ENCODE measurements around the gene ARF6.
A peak's percentile ranks its signal among the peaks of the same experiment; 100 is the strongest.
"Not testable (repeated sequence)": the region's sequence is repeated elsewhere in the genome, so short reads cannot be mapped to it uniquely, and the experiment has no call there.

The ARF6 gene

DNA sequence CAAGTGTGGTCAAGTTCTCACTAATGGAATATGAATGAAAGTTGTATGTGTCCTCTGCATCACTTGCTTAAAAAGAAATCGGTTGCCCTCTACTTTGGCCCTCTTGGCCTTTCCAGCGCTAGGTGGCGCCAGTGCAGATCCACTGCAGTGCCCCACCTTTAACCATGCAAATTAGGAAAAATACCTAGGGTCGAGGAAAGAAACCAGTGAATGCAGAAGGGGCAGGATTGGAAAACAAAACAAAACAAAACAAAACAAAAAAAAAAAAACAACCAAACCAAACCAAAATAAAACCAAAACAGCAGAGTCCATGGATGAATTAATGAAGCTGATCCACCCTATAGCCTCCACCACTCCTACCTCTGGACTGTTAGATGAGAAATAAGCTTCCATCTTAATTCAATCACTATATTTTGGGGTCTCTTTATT, 27.4 kb upstream of the ARF6 start:
- H3K4me3 ChIP-seq (ENCODE audit: low read depth, low read length), result no peak overlapping the region
- TF ChIP-seq, protein P1, sequence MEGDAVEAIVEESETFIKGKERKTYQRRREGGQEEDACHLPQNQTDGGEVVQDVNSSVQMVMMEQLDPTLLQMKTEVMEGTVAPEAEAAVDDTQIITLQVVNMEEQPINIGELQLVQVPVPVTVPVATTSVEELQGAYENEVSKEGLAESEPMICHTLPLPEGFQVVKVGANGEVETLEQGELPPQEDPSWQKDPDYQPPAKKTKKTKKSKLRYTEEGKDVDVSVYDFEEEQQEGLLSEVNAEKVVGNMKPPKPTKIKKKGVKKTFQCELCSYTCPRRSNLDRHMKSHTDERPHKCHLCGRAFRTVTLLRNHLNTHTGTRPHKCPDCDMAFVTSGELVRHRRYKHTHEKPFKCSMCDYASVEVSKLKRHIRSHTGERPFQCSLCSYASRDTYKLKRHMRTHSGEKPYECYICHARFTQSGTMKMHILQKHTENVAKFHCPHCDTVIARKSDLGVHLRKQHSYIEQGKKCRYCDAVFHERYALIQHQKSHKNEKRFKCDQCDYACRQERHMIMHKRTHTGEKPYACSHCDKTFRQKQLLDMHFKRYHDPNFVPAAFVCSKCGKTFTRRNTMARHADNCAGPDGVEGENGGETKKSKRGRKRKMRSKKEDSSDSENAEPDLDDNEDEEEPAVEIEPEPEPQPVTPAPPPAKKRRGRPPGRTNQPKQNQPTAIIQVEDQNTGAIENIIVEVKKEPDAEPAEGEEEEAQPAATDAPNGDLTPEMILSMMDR (IDR thresholded peaks at IDR 0.05; ENCODE audit: low read depth, low read length, missing control alignments), result peak; percentile 84
- DNase-seq (ENCODE audit: low read depth), result no peak

DNA sequence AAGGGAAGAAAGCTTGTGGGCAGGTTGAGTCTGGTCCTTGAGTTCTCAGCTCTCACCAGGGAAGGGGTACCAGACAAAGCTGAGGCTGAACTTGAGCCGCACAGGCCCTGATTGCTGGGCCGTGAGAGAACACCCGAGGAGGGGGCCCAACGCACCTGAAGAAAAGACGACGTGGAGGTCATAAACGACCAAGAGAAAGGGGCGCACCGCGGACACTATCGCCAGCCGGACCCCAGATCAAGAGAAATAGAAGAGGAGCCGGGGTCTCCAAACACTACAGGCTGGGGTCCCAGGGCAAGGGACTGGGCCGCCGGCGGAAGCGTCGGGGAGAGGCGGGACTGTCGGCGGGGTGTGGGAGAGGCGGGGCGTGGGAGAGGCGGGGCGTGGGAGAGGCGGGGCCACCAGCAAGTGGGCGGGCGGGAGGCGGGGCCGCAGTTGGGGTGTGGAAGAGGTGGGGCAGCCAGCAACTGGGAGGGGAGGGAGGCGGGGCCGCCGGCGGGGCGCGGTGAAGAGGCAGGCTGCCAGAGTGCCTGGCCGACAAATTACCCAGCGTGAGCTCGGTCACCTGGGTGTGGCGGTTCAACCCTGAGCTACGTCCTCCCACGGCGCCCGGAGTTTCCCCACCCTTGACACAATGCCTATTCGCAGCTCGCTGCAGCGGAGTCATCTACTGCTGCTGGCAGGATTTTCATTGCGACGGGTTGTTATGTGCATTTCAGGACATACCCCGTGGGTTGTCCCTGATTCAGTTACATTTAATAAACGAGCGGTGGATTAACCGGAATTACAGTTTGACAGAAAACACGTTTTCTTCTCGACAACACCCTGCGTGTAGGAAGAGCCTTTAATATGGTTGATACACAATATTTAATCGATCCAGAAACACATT, 24.8 kb upstream of the ARF6 start:
- TF ChIP-seq, protein P1 (IDR thresholded peaks at IDR 0.05; ENCODE audit: low read depth, low read length, missing control alignments), result no peak
- peak; percentile 94 for DNase-seq (ENCODE audit: low read depth)
- H3K4me3 ChIP-seq (ENCODE audit: low read depth, low read length), result peak overlapping the region; percentile 67

DNA sequence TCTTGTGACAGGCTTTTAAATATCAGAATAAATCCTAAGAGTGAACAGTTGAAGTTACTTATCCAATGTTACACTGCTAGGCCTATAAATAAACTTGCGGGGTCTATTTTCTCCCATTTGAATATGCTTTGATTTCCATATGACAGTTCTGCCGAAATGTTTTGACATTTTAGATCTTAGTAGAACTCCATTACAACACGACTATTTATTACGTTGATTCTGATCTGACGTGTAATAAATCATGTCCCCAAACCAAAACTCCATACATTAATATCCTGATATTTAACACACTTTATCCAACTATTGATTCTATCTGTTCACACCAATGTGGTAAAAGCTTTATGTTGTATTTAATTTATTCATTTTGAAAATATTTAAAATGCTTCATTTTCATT, 24.2 kb upstream of the ARF6 start:
- no peak for DNase-seq (ENCODE audit: low read depth)
- TF ChIP-seq, protein P1 (IDR thresholded peaks at IDR 0.05; ENCODE audit: low read depth, low read length, missing control alignments), result no peak
- H3K4me3 ChIP-seq (ENCODE audit: low read depth, low read length), result peak overlapping the region; percentile 36

- no peak for DNase-seq (ENCODE audit: low read depth)
- TF ChIP-seq, protein P1 (IDR thresholded peaks at IDR 0.05; ENCODE audit: low read depth, low read length, missing control alignments), result no peak
- no peak overlapping the region for H3K4me3 ChIP-seq (ENCODE audit: low read depth, low read length)
Measured at GRCh38 chr14:49870908-49871307, 22.0 kb upstream of the ARF6 start.

DNA sequence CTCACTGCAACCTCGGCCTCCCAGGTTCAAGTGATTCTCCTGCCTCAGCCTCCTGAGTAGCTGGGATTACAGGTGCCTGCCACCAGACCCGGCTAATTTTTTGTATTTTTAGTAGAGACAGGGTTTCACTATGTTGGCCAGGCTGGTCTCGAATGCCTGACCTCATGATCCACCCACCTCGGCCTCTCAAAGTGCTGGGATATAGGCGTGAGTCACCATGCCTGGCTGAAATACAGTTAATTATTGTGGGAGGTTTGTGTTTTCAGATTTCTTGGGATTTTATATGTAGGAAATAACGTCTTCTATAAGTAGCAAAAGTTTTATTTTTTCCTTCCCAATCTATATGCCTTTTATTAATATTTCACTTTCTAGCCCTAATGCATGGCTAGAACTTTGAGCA, 19.3 kb upstream of the ARF6 start:
- H3K4me3 ChIP-seq (ENCODE audit: low read depth, low read length), result not testable (repeated sequence)

GRCh38 chr14:49875640-49876198, 17.2 kb upstream of the ARF6 start:
- TF ChIP-seq, protein P1 (IDR thresholded peaks at IDR 0.05; ENCODE audit: low read depth, low read length, missing control alignments), result no peak
- H3K4me3 ChIP-seq (ENCODE audit: low read depth, low read length), result no peak overlapping the region
- DNase-seq (ENCODE audit: low read depth), result no peak

More for the DNA sequence above, 19.3 kb upstream of the ARF6 start:
- not testable (repeated sequence) for DNase-seq (ENCODE audit: low read depth)

- H3K4me3 ChIP-seq (ENCODE audit: low read depth, low read length), result no peak overlapping the region
- DNase-seq (ENCODE audit: low read depth), result no peak
- TF ChIP-seq, protein P1 (IDR thresholded peaks at IDR 0.05; ENCODE audit: low read depth, low read length, missing control alignments), result no peak
Measured at GRCh38 chr14:49876563-49877127, 16.2 kb upstream of the ARF6 start.
